ENCODE results near the gene MT2A.

The MT2A gene

DNA sequence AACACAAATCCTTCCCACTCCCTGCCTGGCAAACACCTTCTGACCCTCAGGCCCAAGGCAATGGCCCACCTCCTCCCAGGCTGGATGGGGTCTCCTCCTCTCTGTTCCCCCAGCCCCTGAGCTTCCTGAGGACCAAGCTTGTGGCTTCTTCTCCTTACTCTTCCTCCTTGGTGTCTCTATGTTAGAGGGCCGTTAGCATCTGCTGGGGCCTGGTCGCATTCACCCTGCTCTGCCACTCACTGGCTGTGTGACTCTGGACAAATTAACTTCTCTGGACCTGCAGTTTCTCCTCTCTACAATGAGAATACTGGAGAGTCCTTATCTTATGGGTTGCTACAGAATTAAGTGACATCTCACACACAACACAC, 725 bp upstream of the MT2A start:
- no peak for TF ChIP-seq CTCF (conservative IDR thresholded peaks at IDR 0.05)
- TF ChIP-seq ZFX (IDR thresholded peaks at IDR 0.05) = no peak
- peak overlapping the region; percentile 79 for H3K27ac ChIP-seq

GRCh38 chr16:56608876-56609462, 585 bp downstream of the MT2A start:
- peak overlapping the region; percentile 79 for H3K27ac ChIP-seq
- TF ChIP-seq CTCF (conservative IDR thresholded peaks at IDR 0.05) (no peak; the same call in 1 of the 2 replicates), ZFX (IDR thresholded peaks at IDR 0.05) (no peak)

- TF ChIP-seq ZFX (IDR thresholded peaks at IDR 0.05) (no peak), CTCF (conservative IDR thresholded peaks at IDR 0.05) (no peak)
- H3K27ac ChIP-seq = peak overlapping the region; percentile 79
Measured at GRCh38 chr16:56609463-56609921, 1.1 kb downstream of the MT2A start.

- TF ChIP-seq CTCF (conservative IDR thresholded peaks at IDR 0.05) (no peak), ZFX (IDR thresholded peaks at IDR 0.05) (no peak)
- peak overlapping the region; percentile 79 for H3K27ac ChIP-seq
Measured at GRCh38 chr16:56610017-56610608, 1.7 kb downstream of the MT2A start.

GRCh38 chr16:56610609-56611111, 2.3 kb downstream of the MT2A start:
- peak overlapping the region; percentile 79; the same call in 1 of the 2 replicates for H3K27ac ChIP-seq

DNA sequence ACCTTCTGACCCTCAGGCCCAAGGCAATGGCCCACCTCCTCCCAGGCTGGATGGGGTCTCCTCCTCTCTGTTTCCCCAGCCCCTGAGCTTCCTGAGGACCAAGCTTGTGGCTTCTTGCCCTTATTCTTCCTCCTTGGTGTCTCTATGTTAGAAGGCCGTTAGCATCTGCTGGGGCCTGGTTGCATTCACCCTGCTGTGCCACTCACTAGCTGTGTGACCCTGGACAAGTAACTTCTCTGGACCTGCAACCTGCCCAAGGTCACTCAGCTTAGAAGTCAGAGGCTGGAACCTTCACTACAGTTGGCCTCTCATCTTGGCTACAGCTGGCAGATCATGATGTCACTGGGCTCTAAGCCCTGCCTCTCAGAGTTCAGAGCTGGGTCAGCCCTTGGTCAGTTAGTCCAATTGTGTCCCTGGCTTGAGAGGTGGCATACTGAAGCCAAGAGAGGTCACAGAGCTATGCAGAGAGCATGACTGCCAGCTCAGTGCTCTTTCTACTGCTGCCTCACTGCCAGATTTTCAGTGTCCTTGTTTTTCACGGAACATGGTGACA, 3.0 kb downstream of the MT2A start:
- H3K27ac ChIP-seq = no peak overlapping the region
- no peak for TF ChIP-seq CTCF (conservative IDR thresholded peaks at IDR 0.05)
- TF ChIP-seq ZFX (IDR thresholded peaks at IDR 0.05) = no peak

More at GRCh38 chr16:56610609-56611111, 2.3 kb downstream of the MT2A start:
- TF ChIP-seq ZFX (IDR thresholded peaks at IDR 0.05) (no peak), CTCF (conservative IDR thresholded peaks at IDR 0.05) (no peak)

- TF ChIP-seq CTCF (conservative IDR thresholded peaks at IDR 0.05) (no peak), ZFX (IDR thresholded peaks at IDR 0.05) (no peak)
- no peak overlapping the region for H3K27ac ChIP-seq
Measured at GRCh38 chr16:56613706-56614105, 5.3 kb downstream of the MT2A start.

All from C4-2B (cell line).